ENCODE measurements around the gene PLEKHM2. TPM values are rescaled to one million over a fixed set of nuclear protein-coding genes. Genes with fewer than 3 reads are reported as not detected.

The PLEKHM2 gene
- total RNA-seq (2022; extraction: Qiagen RNA extraction; ENCODE audit: low read depth) = 26.1 to 32.0 TPM (median 28.2 TPM) in 5 replicates

GRCh38 chr1:15684042-15684461 is at the start of gene PLEKHM2:
Gene PLEKHM2 (plus strand): TSS chr1:15684320. CDS start chr1:15684559, 239 bp downstream.

GRCh38 chr1:15736038-15736891 is 52.1 kb downstream of the PLEKHM2 start, which contains the start of gene SLC25A34:
Gene SLC25A34 (plus strand): TSS chr1:15736258. CDS start chr1:15736486, 228 bp downstream.

GRCh38 chr1:15742339-15742801 is 58.2 kb downstream of the PLEKHM2 start, which contains the start of gene TMEM82:
Gene TMEM82 (plus strand): TSS chr1:15742499. CDS start chr1:15742560, 61 bp downstream.

GRCh38 chr1:15758343-15758931 is 74.3 kb downstream of the PLEKHM2 start, which contains the start of gene FBLIM1:
Gene FBLIM1 (plus strand): TSS chr1:15758795. CDS start chr1:15764984, 6,189 bp downstream.

Other genes starting within 250 kb of the PLEKHM2 start
- gene CTRC, start 245.9 kb upstream of the PLEKHM2 start, total RNA-seq (2022; extraction: Qiagen RNA extraction; ENCODE audit: low read depth) = 0.93 to 1.5 TPM (median 1.1 TPM) in 5 replicates
- not detected in 5 replicates for gene CELA2A, start 227.6 kb upstream of the PLEKHM2 start, total RNA-seq (2022; extraction: Qiagen RNA extraction; ENCODE audit: low read depth)
- gene CELA2B, start 208.2 kb upstream of the PLEKHM2 start, total RNA-seq (2022; extraction: Qiagen RNA extraction; ENCODE audit: low read depth) = not detected in 5 replicates
- 5.4 to 6.7 TPM (median 6.3 TPM) in 5 replicates for gene CASP9, start 160.1 kb upstream of the PLEKHM2 start, total RNA-seq (2022; extraction: Qiagen RNA extraction; ENCODE audit: low read depth)
- gene DNAJC16, start 157.5 kb upstream of the PLEKHM2 start, total RNA-seq (2022; extraction: Qiagen RNA extraction; ENCODE audit: low read depth) = 4.9 to 5.7 TPM (median 5.7 TPM) in 5 replicates
- 5.7 to 8.6 TPM (median 7.8 TPM) in 5 replicates for gene AGMAT, start 99.3 kb upstream of the PLEKHM2 start, total RNA-seq (2022; extraction: Qiagen RNA extraction; ENCODE audit: low read depth)
- gene DDI2, start 66.9 kb upstream of the PLEKHM2 start, total RNA-seq (2022; extraction: Qiagen RNA extraction; ENCODE audit: low read depth) = 8.6 to 12.5 TPM (median 10.6 TPM) in 5 replicates
- 0.13 to 0.40 TPM (median 0.21 TPM) in 5 replicates for gene SLC25A34, start 51.9 kb downstream of the PLEKHM2 start, total RNA-seq (2022; extraction: Qiagen RNA extraction; ENCODE audit: low read depth)
- gene TMEM82, start 58.2 kb downstream of the PLEKHM2 start, total RNA-seq (2022; extraction: Qiagen RNA extraction; ENCODE audit: low read depth) = not detected in 5 replicates
- gene FBLIM1, start 74.5 kb downstream of the PLEKHM2 start, total RNA-seq (2022; extraction: Qiagen RNA extraction; ENCODE audit: low read depth) = 19.5 to 24.3 TPM (median 23.4 TPM) in 5 replicates
- gene UQCRHL, start 123.3 kb downstream of the PLEKHM2 start, total RNA-seq (2022; extraction: Qiagen RNA extraction; ENCODE audit: low read depth) = 5.7 to 8.0 TPM (median 6.9 TPM) in 5 replicates
- 36.7 to 46.5 TPM (median 43.9 TPM) in 5 replicates for gene SPEN, start 163.4 kb downstream of the PLEKHM2 start, total RNA-seq (2022; extraction: Qiagen RNA extraction; ENCODE audit: low read depth)

Data from A549 treated with DMSO at 1 μM for 4 hours (cell line).